ENCODE results near the gene CYB5D1.

CYB5D1 gene

GRCh38 chr17:7818026-7818425, 39.8 kb upstream of the CYB5D1 start:
- no peak for TF ChIP-seq CTCF (conservative IDR thresholded peaks at IDR 0.05; ENCODE audit: low read depth, low read length)
- no peak overlapping the region for H3K4me3 ChIP-seq (ENCODE audit: low read length)
- DNase-seq (ENCODE audit: low read depth): no peak

- no peak for TF ChIP-seq CTCF (conservative IDR thresholded peaks at IDR 0.05; ENCODE audit: low read depth, low read length)
- DNase-seq (ENCODE audit: low read depth): no peak
- H3K4me3 ChIP-seq (ENCODE audit: low read length): no peak overlapping the region
Observed at GRCh38 chr17:7818746-7819645, 38.8 kb upstream of the CYB5D1 start.

GRCh38 chr17:7820231-7820630, 37.6 kb upstream of the CYB5D1 start:
- TF ChIP-seq CTCF (conservative IDR thresholded peaks at IDR 0.05; ENCODE audit: low read depth, low read length): no peak
- H3K4me3 ChIP-seq (ENCODE audit: low read length): no peak overlapping the region
- DNase-seq (ENCODE audit: low read depth): no peak

GRCh38 chr17:7822126-7822525, 35.7 kb upstream of the CYB5D1 start:
- no peak overlapping the region for H3K4me3 ChIP-seq (ENCODE audit: low read length)
- DNase-seq (ENCODE audit: low read depth): no peak
- no peak for TF ChIP-seq CTCF (conservative IDR thresholded peaks at IDR 0.05; ENCODE audit: low read depth, low read length)

GRCh38 chr17:7823581-7824001, 34.2 kb upstream of the CYB5D1 start:
- no peak overlapping the region for H3K4me3 ChIP-seq (ENCODE audit: low read length)
- no peak for TF ChIP-seq CTCF (conservative IDR thresholded peaks at IDR 0.05; ENCODE audit: low read depth, low read length)
- DNase-seq (ENCODE audit: low read depth): no peak

GRCh38 chr17:7824021-7824924, 33.5 kb upstream of the CYB5D1 start:
- H3K4me3 ChIP-seq (ENCODE audit: low read length): no peak overlapping the region
- no peak for TF ChIP-seq CTCF (conservative IDR thresholded peaks at IDR 0.05; ENCODE audit: low read depth, low read length)
- DNase-seq (ENCODE audit: low read depth): no peak
